IPS DF 4.7 (cell line): ENCODE data around the gene MTG2.

Experiments
- DNase-seq: peaks from one replicate; pipeline ENCODE4 v3.0.0-alpha.2; 2013; ENCODE audit warnings: low spot score; ENCODE audit errors: extremely low read depth

Gene MTG2

DNA sequence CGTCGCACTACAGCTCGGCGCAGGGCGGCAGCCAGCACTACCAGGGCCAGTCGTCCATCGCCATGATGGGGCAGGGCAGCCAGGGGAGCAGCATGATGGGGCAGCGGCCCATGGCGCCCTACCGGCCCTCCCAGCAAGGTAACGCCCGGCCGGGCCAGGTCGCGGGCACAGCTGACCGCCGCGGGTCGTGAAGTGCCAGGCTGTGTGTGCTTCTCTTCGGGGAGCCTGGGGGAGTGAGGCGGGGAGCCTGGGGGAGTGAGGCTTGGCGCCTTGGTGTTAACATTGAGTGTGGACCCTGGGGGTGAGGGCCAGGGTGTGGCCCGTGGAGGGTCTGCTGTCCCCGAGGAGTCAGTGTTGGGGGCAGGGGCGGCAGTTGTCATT is 19.4 kb upstream of the MTG2 start:
- no peak for DNase-seq

- DNase-seq, result no peak
Observed at GRCh38 chr20:62163986-62164762, 18.7 kb upstream of the MTG2 start.

DNA sequence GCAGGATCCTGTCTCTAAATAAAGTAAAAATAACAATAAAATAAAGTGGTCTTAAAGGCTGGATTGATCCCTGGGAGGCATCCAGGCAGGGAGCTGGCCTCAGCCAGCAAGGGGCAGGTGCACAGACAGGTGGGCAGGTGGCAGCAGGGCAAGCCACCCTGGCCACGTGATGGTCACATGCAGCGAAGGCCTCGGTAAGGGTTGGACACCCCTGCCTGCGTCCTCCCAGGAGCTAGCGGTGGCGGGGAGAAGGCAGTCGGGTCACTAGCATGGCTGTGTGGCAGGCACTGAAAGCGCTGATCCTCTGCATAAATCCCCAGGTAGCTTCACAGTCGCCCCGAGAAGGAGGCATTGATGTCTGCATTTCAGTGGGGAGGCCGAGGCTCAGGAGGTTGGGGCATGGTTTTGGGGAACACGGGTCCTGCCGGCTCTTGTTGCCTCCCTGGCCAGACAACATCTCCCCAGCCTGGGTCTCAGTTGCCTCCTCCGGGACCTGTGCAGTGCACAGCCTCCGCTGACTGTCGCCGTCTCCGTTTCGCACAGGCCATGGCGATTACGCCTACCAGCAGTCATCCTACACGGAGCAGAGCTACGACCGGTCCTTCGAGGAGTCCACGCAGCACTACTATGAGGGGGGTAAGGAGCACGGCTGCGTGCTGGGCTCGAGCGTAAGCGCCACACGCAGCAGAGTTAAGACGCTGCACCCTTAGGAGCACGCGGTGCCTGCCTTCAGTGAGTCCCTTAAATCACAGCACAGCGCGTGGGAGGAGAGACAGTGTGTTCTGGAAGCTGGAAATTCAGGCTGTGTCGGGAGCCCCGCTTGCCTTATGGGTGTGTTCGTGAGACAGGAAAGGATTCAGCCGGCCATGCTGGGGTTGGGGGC is 17.7 kb upstream of the MTG2 start:
- DNase-seq, result no peak

GRCh38 chr20:62165762-62166399 is 16.9 kb upstream of the MTG2 start:
- no peak for DNase-seq

DNA sequence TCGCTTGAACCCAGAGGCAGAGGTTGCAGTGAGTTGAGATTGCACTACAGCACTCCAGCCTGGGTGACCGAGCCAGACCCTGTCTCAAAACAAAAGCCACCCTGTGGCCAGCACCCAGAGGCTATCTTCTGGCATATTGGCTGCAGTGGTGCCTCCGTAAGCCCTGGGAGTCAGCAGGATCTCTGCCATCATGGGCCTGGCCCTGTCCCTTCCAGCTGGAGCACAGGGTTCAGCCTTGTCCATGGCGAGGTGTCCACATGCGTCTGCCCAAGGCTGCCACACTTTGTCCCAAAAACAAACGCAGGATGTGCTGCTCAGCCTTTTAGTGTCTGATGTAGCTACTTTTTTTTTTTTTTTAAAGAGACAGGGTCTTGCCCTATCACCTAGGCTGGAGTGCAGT is 15.4 kb upstream of the MTG2 start:
- DNase-seq, result no peak

DNA sequence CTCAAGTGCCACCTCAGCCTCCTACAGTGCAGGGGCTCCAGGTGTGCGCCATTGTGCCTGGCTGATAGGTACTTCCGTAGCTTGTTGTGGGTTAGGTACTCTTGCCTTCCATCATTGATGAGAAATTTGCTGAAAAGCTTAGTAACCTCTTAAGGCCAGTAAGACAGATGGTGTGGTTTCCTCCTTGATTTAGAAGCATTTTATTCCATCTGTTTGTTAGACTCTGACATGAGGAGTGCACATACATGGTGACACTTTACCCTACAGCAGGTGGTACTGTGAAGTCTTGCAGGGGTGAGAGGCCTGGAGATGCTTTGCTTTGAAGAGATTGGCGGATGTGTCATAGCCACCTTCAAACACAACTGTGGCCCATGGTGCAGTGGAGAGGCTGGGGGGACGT is 14.8 kb upstream of the MTG2 start:
- DNase-seq, result no peak

DNA sequence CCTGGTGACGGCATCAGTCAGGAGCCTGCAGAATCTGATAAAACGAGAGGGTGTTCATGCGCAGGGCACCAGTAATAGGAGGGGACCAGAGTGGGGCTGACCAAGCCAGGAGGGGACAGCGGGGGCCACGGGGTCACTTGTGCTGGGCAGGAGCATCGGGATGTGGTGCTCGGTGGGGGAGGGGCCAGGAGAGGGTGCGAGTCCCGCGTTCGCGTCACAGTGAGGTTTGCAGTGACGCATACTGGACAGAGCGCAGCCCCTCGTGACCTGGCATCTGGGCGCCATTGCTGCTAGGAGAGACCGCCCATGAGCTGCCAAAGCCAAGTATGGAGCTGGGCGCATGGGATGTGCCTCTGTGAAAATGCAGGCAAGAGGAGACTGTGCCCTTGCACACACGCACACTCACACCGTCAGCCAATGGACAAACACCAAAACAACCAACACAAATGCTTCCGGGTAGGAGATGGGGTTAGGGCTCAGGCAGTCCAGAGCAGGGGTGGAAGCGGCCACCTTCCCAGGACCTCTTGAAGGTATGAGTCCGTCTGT is 13.9 kb upstream of the MTG2 start:
- no peak for DNase-seq

- DNase-seq, result no peak
Observed at GRCh38 chr20:62170536-62170935, 12.3 kb upstream of the MTG2 start.

DNA sequence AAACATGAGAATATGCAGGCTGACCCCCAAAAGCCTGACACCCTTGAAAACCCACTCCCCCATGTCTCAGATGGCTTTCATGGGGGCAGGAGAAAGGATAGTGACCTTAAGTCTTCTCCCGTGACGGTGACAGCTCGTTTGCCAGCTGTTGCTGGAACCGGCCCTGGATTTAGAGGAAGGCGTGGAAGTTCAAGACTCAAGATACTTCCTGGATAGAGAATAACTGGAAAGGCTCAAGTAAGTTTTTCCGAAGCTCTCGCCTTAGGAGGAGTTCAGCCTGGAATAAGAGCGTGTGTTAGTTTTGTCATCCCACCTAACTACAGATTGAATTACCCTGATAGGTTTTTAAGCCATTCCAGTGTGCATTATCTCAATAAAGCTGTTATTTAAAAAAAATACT is 11.6 kb upstream of the MTG2 start:
- DNase-seq, result no peak

- DNase-seq, result no peak
Observed at GRCh38 chr20:62172666-62173065, 10.2 kb upstream of the MTG2 start.

- DNase-seq, result no peak
Observed at GRCh38 chr20:62174021-62174804, 8.6 kb upstream of the MTG2 start.

- no peak for DNase-seq
Observed at GRCh38 chr20:62174870-62175624, 7.8 kb upstream of the MTG2 start.

DNA sequence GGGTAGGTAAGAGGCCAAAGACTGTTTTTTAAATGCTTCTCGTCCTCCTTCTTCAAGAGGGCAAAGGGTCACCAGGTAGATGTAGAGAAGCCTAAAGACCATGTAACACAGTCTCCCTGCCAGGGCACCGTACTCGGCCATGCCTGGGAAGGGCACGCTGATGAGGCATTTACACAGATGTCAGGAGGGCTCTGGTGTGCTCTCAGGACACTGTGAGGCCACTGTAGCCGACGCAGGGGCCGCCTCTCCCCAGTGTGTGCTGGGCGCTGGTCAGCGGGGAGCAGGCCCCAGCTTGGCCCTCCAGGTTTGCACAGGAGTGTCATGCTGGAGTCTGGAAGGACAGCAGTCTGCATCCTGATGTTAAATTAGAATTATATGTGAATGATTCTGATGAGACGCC is 7.1 kb upstream of the MTG2 start:
- DNase-seq, result no peak

- no peak for DNase-seq
Observed at GRCh38 chr20:62176866-62177265, 6.0 kb upstream of the MTG2 start.

DNA sequence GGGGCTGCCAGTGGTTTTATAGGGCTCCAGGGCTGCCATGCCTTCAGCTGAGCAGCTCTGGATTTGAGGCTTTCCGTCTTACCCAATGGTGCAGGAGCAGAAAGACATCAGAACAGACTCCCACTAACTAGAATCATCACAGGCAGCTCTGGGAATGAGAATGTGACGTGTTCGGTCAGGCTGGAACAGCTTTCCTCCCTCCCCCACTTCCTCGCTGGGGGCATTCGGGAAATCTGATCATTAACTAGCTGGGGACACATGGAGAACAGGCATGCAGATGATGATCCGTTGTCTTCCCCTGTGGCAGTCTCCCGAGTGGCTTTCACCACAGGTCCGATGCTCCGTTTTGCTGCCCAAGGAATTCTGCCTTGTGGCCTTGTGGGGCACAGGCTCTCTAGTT is 5.5 kb upstream of the MTG2 start:
- DNase-seq, result no peak

DNA sequence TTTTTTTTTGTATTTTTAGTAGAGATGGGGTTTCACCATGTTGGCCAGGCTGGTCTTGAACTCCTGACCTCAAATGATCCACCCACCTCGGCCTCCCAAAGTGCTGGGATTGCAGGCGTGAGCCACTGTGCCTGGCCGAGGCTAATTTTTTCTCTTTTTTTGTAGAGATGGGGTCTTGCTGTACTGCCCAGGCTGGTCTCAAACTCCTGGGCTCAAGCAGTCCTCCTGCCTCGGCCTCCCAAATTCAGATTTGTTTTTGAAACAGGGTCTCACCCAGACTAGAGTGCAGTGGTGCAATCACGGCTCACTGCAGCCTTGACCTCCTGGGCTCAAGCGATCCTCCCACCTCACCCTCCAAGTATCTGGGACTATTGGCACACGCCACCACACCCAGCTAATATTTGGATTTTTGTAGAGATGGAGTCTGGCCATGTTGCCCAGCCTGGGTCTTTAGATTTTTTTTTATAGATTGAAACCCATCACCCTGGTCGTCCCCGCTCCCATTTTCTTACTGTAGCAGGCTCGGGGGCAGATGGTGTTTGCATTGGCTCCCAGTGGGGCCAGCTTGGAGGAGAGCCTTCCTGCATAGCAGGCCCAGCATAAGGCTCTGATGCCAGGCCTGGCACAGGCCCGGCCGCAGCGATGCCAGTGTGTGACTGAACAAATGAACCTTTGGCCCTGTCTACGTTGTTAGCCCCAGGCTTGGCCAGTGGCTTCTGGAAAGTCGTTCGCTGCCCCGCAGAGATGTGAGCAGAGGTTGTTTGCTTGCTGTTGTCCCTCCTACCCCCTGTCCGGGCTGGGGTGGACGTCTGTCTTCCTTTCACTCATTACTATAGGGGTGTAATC is 4.3 kb upstream of the MTG2 start:
- DNase-seq, result no peak

DNA sequence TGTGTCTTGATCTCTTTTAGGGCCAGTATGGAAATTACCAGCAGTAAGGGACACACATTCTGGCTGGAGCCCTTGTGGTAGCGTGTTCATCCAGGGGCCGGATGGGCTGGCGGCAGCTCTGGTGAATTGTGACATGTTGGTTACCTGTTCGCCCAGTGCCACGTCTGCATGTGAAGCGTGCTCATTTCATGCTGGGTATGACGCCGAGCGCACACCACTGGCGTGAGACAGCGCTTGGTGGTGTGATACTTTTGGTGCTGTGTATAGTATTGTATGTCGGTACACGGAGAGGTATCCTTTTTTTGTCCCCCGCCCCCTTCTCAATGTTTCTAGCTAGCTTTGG is 3.7 kb upstream of the MTG2 start:
- no peak for DNase-seq

DNA sequence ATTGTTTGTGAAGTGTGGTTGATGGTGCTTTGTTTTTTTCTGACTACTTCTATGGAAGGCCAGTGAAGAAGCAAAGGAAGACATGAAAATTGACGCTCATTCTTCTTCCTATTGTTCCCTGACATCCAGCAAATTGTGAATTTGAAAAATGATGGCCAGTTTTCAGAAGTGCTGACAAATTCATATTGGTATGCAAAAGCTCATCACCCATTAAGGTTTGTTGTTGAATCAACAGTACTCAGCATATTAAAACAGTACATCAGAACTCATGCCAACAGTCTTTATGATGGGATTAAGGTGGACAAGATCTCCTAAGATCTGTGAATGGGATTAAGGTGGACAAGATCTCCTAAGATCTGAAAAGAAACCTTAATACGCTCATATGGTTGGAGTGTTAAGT is 1.0 kb upstream of the MTG2 start:
- no peak for DNase-seq

DNA sequence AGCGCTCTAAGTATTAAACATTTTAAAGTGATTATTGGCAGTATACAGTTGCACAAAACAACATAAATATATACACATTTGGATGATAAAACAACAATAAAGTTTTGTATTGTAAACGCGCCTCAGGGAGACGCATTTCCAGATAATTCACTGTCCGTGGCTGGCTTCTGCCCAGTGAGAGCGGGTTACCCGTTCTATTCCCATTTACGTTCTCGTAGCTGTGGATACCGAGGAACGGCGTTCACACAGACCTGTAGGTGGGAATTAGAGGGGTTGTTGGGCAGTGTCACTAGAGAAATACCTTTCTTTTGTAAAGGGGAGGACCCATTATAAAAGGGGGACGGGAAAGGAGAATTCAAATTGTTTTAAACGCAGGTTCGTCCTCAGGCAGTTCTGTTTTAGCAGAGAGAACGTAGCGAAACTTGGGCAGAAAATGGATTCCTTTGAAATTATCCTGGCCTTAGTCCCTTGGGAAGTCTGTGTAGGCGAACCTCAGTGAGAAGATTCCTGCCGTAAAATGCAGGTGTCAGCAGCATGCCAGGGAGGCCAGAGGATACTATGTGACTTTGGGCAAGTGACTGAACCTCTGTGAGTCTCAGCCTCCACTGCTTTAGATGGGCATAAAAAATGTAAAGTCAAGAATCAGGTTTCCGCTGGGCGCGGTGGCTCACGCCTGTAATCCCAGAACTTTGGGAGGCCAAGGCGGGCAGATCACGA is 756 bp downstream of the MTG2 start:
- no peak for DNase-seq
